Neuronal stem cell (in vitro differentiated cells): ENCODE results near the gene EPAS1.

Experiments used
- DNase-seq: peaks from one replicate; pipeline ENCODE4 v3.0.0-alpha.2; 2013; ENCODE audit warnings: low spot score
- H2AFZ ChIP-seq: one replicate; pipeline ENCODE4 v1.6.1; 2013; ENCODE audit warnings: mild to moderate bottlenecking, low read length, inconsistent platforms
- H2AK5ac ChIP-seq: 2 replicates; pipeline ENCODE4 v1.6.1; 2013; ENCODE audit warnings: low read depth, mild to moderate bottlenecking, inconsistent platforms, low read length, moderate library complexity, mixed read lengths
- H2BK120ac ChIP-seq: 2 replicates; pipeline ENCODE4 v1.6.1; 2013; ENCODE audit warnings: low read depth, mild to moderate bottlenecking, inconsistent platforms, low read length, moderate library complexity, mixed read lengths
- H2BK12ac ChIP-seq: one replicate; pipeline ENCODE4 v1.6.1; 2013; ENCODE audit warnings: low read length, inconsistent platforms
- H2BK15ac ChIP-seq: 2 replicates; pipeline ENCODE4 v1.6.1; 2013; ENCODE audit warnings: mild to moderate bottlenecking, low read length, inconsistent platforms, mixed read lengths
- H2BK5ac ChIP-seq: one replicate; pipeline ENCODE4 v1.6.1; 2013; ENCODE audit warnings: inconsistent platforms, mild to moderate bottlenecking, low read length, moderate library complexity
- H3K14ac ChIP-seq: one replicate; pipeline ENCODE4 v1.6.1; 2013; ENCODE audit warnings: low read length, inconsistent platforms
- H3K18ac ChIP-seq: 2 replicates; pipeline ENCODE4 v1.6.1; 2013; ENCODE audit warnings: low read length, inconsistent platforms
- H3K23ac ChIP-seq: 2 replicates; pipeline ENCODE4 v1.6.1; 2013; ENCODE audit warnings: low read depth, mild to moderate bottlenecking, mixed read lengths, low read length, inconsistent platforms; ENCODE audit not compliant: poor library complexity
- H3K27ac ChIP-seq: replicated peaks from 3 replicates; pipeline ENCODE4 v1.5.1; 2013; ENCODE audit warnings: low read length, inconsistent platforms
- H3K27me3 ChIP-seq, 3 experiments: 2 replicates each; pipeline ENCODE4 v1.6.1; 2013; ENCODE audit warnings: low read length in 3 of 3, mild to moderate bottlenecking in 2 of 3, inconsistent platforms in 1 of 3, low read depth in 1 of 3, mixed read lengths in 1 of 3, moderate library complexity in 1 of 3; ENCODE audit not compliant: control insufficient read depth in 3 of 3, insufficient read depth in 3 of 3
- H3K36me3 ChIP-seq, 2 donors: replicated peaks in 1 of 2; 2 replicates each; pipeline ENCODE4 v1.6.1; 2013; ENCODE audit warnings: low read length in 2 of 2; ENCODE audit not compliant: control insufficient read depth in 2 of 2, insufficient read depth in 2 of 2
- H3K4ac ChIP-seq: 2 replicates; pipeline ENCODE4 v1.6.1; 2013; ENCODE audit warnings: inconsistent platforms, mild to moderate bottlenecking, low read length, moderate library complexity
- H3K4me1 ChIP-seq, 2 donors: 1 replicate in 1 of 2; 2 replicates in 1 of 2; pipeline ENCODE4 v1.6.1; 2013; ENCODE audit warnings: low read length in 2 of 2, low read depth in 1 of 2; ENCODE audit not compliant: control insufficient read depth in 2 of 2, insufficient read depth in 1 of 2
- H3K4me2 ChIP-seq: one replicate; pipeline ENCODE4 v1.6.1; 2013; ENCODE audit warnings: mild to moderate bottlenecking, low read length, inconsistent platforms; ENCODE audit not compliant: insufficient read depth, poor library complexity, severe bottlenecking
- H3K4me3 ChIP-seq, 2 donors: 2 replicates each; pipeline ENCODE4 v1.5.1; 2013; ENCODE audit warnings: low read length in 2 of 2, mild to moderate bottlenecking in 2 of 2, inconsistent platforms in 1 of 2, moderate library complexity in 1 of 2
- H3K79me1 ChIP-seq: one replicate; pipeline ENCODE4 v1.6.1; 2013; ENCODE audit warnings: low read depth, mild to moderate bottlenecking, inconsistent platforms, low read length, moderate library complexity
- H3K9ac ChIP-seq: one replicate; pipeline ENCODE4 v1.6.1; 2013; ENCODE audit warnings: mild to moderate bottlenecking, low read depth, low read length, inconsistent platforms; ENCODE audit not compliant: poor library complexity
- H3K9me3 ChIP-seq, 2 donors: replicated peaks in 1 of 2; 2 replicates each; pipeline versions ENCODE3 to v1.6.1; 2013; ENCODE audit warnings: low read length in 2 of 2, mild to moderate bottlenecking in 2 of 2, inconsistent platforms in 1 of 2, low read depth in 1 of 2, mixed read lengths in 1 of 2, moderate library complexity in 1 of 2; ENCODE audit not compliant: control insufficient read depth in 2 of 2, insufficient read depth in 1 of 2
- H4K8ac ChIP-seq: one replicate; pipeline ENCODE4 v1.6.1; 2013; ENCODE audit warnings: low read depth, mild to moderate bottlenecking, inconsistent platforms, low read length, moderate library complexity
- H4K91ac ChIP-seq: one replicate; pipeline ENCODE4 v1.6.1; 2013; ENCODE audit warnings: low read length, low read depth, mild to moderate bottlenecking, inconsistent platforms; ENCODE audit not compliant: poor library complexity
- WGBS, 2 donors: extraction: QIAGEN DNeasy Blood & Tissue Kit; methylation state at CpG; one replicate each; pipeline ENCODE4 v1.1.7; 2013; ENCODE audit warnings: missing lambda C conversion rate in 2 of 2, mixed read lengths in 1 of 2; ENCODE audit not compliant: insufficient read length in 2 of 2, insufficient replicate concordance in 1 of 2; ENCODE audit errors: extremely low coverage in 2 of 2; 5-methylcytosine and 5-hydroxymethylcytosine counted together

The EPAS1 gene

DNA sequence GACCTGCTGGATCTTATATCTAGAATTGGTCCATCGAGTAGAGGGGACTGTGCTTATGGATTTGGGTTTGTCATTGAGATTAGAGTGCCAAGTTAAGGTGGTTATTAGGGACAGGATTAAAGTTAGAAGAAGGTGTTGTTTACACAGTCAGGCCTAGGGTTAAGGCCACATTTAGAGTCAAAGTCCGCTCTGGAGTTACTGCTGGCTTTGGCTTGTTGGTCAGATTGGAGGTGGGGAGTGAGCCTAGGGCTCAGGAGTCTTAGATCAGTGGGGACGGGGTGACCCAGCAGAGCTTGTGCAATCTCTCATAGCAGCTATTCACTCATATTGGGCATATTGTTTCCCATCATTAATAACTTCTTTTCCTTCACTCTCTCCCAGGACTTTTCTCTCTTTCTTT lies 13.5 kb upstream of the EPAS1 start:
- Histone ChIP-seq H3K4ac (no peak overlapping the region), H3K79me1 (no peaks in the 10 kb centered on the region), H3K23ac (no peak overlapping the region), H3K4me3 (no peak overlapping the region), H4K8ac (no peak overlapping the region), H4K91ac (no peak overlapping the region), H2BK120ac (no peak overlapping the region), H3K14ac (no peak overlapping the region), H2AK5ac (no peak overlapping the region), H2AFZ (no peak overlapping the region), H2BK12ac (no peak overlapping the region), H2BK5ac (no peak overlapping the region), H3K4me2 (no peak overlapping the region), H3K18ac (no peak overlapping the region), H3K27me3 (peaks cover 0 to 33% (median 0%) of the 10 kb centered on the region in 3 experiments), H3K4me1 (peaks cover 0 to 5% of the 10 kb centered on the region in 2 donors), H3K9me3 (no peaks in the 10 kb centered on the region), H2BK15ac (no peak overlapping the region), H3K9ac (no peak overlapping the region), H3K27ac (no peak overlapping the region), H3K36me3 (no peaks in the 10 kb centered on the region)
- no CpG with 5 or more reads among the region's 3 CpGs for WGBS, 2 donors
- DNase-seq = no peak

GRCh38 chr2:46284260-46284659 lies 12.9 kb upstream of the EPAS1 start:
- Histone ChIP-seq H2AFZ (no peak overlapping the region), H2BK120ac (no peak overlapping the region), H2BK12ac (no peak overlapping the region), H2BK5ac (no peak overlapping the region), H3K27me3 (peaks cover 0 to 39% (median 0%) of the 10 kb centered on the region in 3 experiments), H3K4ac (no peak overlapping the region), H3K36me3 (no peaks in the 10 kb centered on the region), H3K14ac (no peak overlapping the region), H3K4me3 (no peak overlapping the region), H3K79me1 (no peaks in the 10 kb centered on the region), H3K4me1 (peaks cover 0 to 5% of the 10 kb centered on the region in 2 donors), H3K23ac (no peak overlapping the region), H3K9ac (no peak overlapping the region), H3K27ac (no peak overlapping the region), H2BK15ac (no peak overlapping the region), H3K4me2 (no peak overlapping the region), H3K9me3 (no peaks in the 10 kb centered on the region), H3K18ac (no peak overlapping the region), H4K91ac (no peak overlapping the region), H2AK5ac (no peak overlapping the region), H4K8ac (no peak overlapping the region)
- no peak for DNase-seq
- WGBS, 2 donors = no CpG with 5 or more reads among the region's 1 CpG

DNA sequence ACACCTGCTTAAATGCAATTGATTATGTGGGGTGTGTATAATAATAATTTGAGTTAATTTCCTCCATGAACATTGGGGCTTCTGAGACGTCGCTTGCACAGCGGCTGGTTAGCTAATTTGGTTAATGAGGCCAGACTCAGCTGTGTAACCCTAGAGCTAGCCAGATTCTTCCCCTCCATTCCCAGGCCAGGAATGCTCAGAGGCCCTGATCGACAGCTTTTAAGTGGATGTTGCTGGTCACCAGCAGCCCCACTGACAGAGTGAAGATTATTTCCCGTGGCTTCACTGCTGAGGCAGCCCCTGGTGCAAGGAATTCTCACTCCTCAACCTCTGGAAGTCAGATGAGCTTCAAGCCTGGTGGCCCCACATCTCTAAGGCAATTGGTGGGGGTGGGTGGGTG lies 12.4 kb upstream of the EPAS1 start:
- Histone ChIP-seq H4K8ac (no peak overlapping the region), H3K4me3 (no peak overlapping the region), H2BK15ac (no peak overlapping the region), H3K79me1 (no peaks in the 10 kb centered on the region), H3K27me3 (peaks cover 0 to 44% (median 0%) of the 10 kb centered on the region in 3 experiments), H2BK12ac (no peak overlapping the region), H2BK5ac (no peak overlapping the region), H2AFZ (no peak overlapping the region), H3K9ac (no peak overlapping the region), H3K18ac (no peak overlapping the region), H3K23ac (no peak overlapping the region), H2BK120ac (no peak overlapping the region), H2AK5ac (no peak overlapping the region), H3K4me1 (peaks cover 0 to 5% of the 10 kb centered on the region in 2 donors), H4K91ac (no peak overlapping the region), H3K27ac (no peak overlapping the region), H3K9me3 (no peaks in the 10 kb centered on the region), H3K36me3 (no peaks in the 10 kb centered on the region), H3K14ac (no peak overlapping the region), H3K4me2 (no peak overlapping the region), H3K4ac (no peak overlapping the region)
- no CpG with 5 or more reads among the region's 5 CpGs for WGBS, 2 donors
- peak; percentile 18 for DNase-seq

DNA sequence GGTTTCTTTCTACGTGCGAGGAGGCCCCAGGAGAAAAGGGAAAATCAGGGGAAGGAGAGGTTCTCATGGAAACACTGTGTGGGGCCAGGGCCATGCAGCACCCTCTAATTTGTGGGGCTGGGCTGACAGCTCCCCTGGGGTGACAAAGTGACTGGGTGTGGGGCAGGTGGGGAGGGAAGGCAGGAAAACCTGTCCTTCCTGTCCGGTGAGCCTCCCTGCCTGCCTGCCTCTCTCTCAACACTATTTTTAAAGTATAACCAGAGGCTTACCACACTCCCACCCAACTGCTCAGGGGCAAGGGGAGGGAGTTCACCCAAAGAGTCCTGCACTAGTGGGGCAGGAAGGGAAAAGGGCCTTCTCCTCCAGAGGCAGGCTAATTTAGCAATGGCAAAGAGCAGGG lies 10.5 kb upstream of the EPAS1 start:
- H3K9ac ChIP-seq = no peak overlapping the region
- WGBS, 2 donors = no CpG with 5 or more reads among the region's 3 CpGs
- H2BK5ac ChIP-seq = no peak overlapping the region
- peak overlapping the region; percentile 54 for H2AK5ac ChIP-seq
- no peak overlapping the region for H2AFZ ChIP-seq
- DNase-seq = no peak
- H3K14ac ChIP-seq = no peak overlapping the region
- H3K23ac ChIP-seq = no peak overlapping the region
- no peak overlapping the region for H4K91ac ChIP-seq
- H3K27ac ChIP-seq = no peak overlapping the region
- no peak overlapping the region for H4K8ac ChIP-seq
- H3K9me3 ChIP-seq = no peaks in the 10 kb centered on the region
- no peak overlapping the region for H3K4ac ChIP-seq
- no peak overlapping the region for H2BK12ac ChIP-seq
- H3K27me3 ChIP-seq = peaks cover 0 to 44% (median 0%) of the 10 kb centered on the region in 3 experiments
- H3K4me3 ChIP-seq = no peak overlapping the region
- H2BK15ac ChIP-seq = peak overlapping the region; percentile 30
- peaks cover 0 to 5% of the 10 kb centered on the region in 2 donors for H3K4me1 ChIP-seq
- no peak overlapping the region for H2BK120ac ChIP-seq
- no peak overlapping the region for H3K18ac ChIP-seq
- H3K36me3 ChIP-seq = no peaks in the 10 kb centered on the region
- H3K4me2 ChIP-seq = no peak overlapping the region
- no peaks in the 10 kb centered on the region for H3K79me1 ChIP-seq
